CD4-positive, alpha-beta T cell treated with Interleukin-17A for 4 hours (primary cell): ENCODE results near the gene KCNH5.

Experiments
- DNase-seq: peaks from one replicate; pipeline ENCODE4 v3.0.0-alpha.2; 2020; ENCODE audit warnings: mixed read lengths

KCNH5 gene

GRCh38 chr14:62994096-62994495 is 51.2 kb downstream of the KCNH5 start:
- no peak for DNase-seq

GRCh38 chr14:62988967-62989366 is 56.3 kb downstream of the KCNH5 start:
- DNase-seq, result no peak

GRCh38 chr14:62983821-62984220 is 61.4 kb downstream of the KCNH5 start:
- no peak for DNase-seq

- no peak for DNase-seq
Observed at GRCh38 chr14:62980693-62981092, 64.6 kb downstream of the KCNH5 start.

- no peak for DNase-seq
Observed at GRCh38 chr14:62957562-62957961, 87.7 kb downstream of the KCNH5 start.

GRCh38 chr14:62956413-62956812 is 88.8 kb downstream of the KCNH5 start:
- DNase-seq, result no peak

- DNase-seq, result no peak
Observed at GRCh38 chr14:62954165-62954564, 91.1 kb downstream of the KCNH5 start.

- no peak for DNase-seq
Observed at GRCh38 chr14:62952226-62952625, 93.0 kb downstream of the KCNH5 start.

GRCh38 chr14:62947301-62947700 is 98.0 kb downstream of the KCNH5 start:
- DNase-seq, result no peak

GRCh38 chr14:62946221-62946620 is 99.0 kb downstream of the KCNH5 start:
- DNase-seq, result no peak

GRCh38 chr14:62943202-62943601 is 102.1 kb downstream of the KCNH5 start:
- DNase-seq, result no peak

GRCh38 chr14:62939970-62940369 is 105.3 kb downstream of the KCNH5 start:
- DNase-seq, result no peak

- no peak for DNase-seq
Observed at GRCh38 chr14:62938778-62939177, 106.5 kb downstream of the KCNH5 start.

GRCh38 chr14:62934439-62934838 is 110.8 kb downstream of the KCNH5 start:
- no peak for DNase-seq

- no peak for DNase-seq
Observed at GRCh38 chr14:62921466-62921865, 123.8 kb downstream of the KCNH5 start.

- no peak for DNase-seq
Observed at GRCh38 chr14:62916551-62916950, 128.7 kb downstream of the KCNH5 start.

- no peak for DNase-seq
Observed at GRCh38 chr14:62914873-62915272, 130.4 kb downstream of the KCNH5 start.

GRCh38 chr14:62914025-62914424 is 131.2 kb downstream of the KCNH5 start:
- no peak for DNase-seq

- DNase-seq, result no peak
Observed at GRCh38 chr14:62908506-62908905, 136.8 kb downstream of the KCNH5 start.

- no peak for DNase-seq
Observed at GRCh38 chr14:62905566-62905965, 139.7 kb downstream of the KCNH5 start.

GRCh38 chr14:62897771-62898170 is 147.5 kb downstream of the KCNH5 start:
- DNase-seq, result no peak

- no peak for DNase-seq
Observed at GRCh38 chr14:62896932-62897456, 148.3 kb downstream of the KCNH5 start.

- no peak for DNase-seq
Observed at GRCh38 chr14:62894736-62895135, 150.5 kb downstream of the KCNH5 start.

GRCh38 chr14:62889364-62889763 is 155.9 kb downstream of the KCNH5 start:
- DNase-seq, result no peak

- DNase-seq, result no peak
Observed at GRCh38 chr14:62886461-62886860, 158.8 kb downstream of the KCNH5 start.

- no peak for DNase-seq
Observed at GRCh38 chr14:62885451-62885850, 159.8 kb downstream of the KCNH5 start.
